GM19035 (cell line): Measurements from ENCODE around the gene KCNAB2.

Source experiments
- ATAC-seq: cut with Tn5 transposase; IDR thresholded peaks from one replicate; pipeline ENCODE4 v1.9.1; 2021; ENCODE audit not compliant: unreplicated experiment

KCNAB2 gene

DNA sequence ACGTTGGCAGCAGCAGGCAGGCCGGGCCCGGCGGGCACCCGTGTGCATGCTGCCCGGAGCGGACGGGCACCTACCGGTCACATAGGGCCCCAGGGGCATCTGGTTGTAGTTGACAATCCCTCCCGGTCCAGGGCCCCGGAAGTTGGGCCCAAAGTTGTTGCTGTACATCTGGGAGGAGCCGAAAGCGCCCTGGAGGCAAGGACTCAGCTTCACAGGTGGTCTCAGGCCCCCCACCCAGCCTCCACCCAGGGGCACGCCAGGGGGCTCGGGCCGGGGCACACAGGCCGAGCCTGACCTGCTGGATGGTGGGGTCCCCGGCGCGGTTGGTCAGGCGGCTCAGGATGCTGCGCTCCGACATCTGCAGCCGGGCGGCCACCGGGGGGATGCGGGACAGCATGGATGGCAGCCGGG is 60.6 kb downstream of the KCNAB2 start:
- ATAC-seq = no peak

DNA sequence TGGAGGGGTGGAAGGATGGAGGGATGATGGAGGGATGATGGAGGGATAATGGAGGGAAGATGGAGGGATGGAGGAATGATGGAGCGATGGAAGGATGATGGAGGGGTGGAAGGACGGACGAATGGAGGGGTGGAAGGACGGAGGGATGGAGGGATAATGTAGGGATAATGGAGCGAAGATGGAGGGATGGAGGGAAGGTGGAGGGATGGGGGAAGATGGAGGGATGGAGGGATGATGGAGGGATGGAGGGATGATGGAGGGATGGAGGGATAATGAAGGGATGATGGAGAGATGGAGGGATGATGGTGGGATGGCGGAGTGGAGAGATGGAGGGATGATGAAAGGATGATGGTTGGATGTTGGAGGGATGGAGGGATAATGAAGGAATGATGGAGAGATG is 61.3 kb downstream of the KCNAB2 start:
- ATAC-seq = no peak

DNA sequence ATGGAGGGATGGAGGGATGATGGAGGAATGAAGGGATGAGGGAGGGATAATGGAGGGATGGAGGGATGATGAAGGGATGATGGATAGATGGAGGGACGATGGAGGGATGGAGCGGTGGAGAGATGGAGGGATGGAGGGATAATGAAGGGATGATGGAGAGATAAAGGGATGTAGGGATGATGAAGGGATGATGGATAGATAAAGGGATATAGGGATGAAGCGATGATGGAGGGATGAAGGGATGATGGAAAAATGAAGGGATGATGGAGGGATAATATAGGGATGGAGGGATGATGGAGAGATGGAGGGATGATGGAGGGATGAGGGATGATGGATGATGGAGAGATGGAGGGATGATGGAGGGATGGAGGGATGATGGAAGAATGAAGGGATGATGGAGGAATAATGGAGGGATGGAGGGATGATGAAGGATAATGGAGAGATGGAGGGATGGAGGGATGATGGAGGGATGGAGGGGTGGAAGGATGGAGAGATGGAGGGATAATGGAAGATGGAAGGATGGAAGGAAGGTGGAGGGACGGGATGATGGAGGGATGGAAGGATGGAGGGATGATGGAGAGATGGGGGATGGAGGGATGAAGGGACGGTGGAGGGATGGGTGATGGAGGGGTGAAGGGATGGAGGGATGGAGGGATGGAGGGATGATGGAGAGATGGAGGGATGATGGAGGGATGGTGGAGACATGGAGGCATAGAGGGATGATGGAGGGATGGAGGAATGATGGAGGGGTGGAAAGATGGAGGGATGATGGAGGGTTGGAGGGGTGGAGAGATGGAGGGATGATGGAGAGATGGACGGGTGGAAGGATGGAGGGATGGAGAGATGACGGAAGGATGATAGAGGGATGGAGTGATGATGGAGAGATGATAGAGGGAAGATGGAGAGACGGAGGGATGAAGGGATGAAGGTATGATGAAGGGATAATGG is 62.0 kb downstream of the KCNAB2 start:
- ATAC-seq = no peak

DNA sequence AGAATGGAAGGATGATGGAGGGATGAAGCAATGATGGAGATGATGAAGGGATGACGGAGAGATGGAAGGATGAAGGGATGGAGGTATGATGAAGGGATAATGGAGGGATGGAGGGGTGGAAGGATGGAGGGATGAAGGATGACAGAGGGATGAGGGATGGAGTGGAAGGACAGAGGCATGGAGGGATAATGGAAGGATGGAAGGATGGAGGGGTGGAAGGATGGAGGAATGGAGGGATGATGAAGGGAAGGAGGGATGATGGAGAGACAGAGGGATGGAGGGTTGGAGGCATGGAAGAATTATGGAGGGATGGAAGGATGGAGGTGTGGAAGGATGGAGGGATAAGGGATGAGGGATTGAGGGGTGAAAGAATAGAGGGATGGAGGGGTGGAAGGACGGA is 62.8 kb downstream of the KCNAB2 start:
- no peak for ATAC-seq

DNA sequence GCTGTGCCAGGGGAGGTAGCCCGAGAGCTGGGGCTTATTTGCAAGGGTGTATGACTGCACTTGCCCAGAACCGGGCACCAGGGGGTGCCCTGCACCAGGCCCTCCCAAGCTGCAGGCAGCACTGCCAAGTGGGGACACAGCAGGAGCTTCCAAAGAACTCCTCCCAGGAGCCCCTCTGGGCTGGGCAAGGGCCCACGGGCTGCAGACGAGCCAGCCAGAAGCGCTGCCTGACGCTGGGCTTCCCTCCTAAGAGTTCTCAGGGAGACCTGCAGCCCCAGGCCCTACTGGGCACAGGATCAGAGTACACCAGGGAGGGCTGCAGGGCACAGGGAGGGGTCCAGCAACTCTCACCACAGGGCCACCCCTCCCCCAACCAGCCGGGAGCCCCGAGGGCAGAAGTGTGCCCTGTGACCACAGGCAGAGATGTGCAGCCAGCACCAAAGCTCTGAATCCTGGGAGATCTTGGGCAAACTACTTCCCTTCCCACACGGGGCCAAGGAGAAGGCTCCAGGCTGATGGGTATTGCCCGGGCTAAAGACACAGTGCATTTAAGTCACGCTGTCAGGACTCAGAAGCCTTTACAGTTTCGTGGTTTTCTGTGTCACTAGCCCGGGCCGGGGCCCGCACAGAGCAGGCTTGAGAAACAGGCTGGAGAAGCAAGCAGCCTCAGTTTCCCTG is 63.4 kb downstream of the KCNAB2 start:
- ATAC-seq = no peak

DNA sequence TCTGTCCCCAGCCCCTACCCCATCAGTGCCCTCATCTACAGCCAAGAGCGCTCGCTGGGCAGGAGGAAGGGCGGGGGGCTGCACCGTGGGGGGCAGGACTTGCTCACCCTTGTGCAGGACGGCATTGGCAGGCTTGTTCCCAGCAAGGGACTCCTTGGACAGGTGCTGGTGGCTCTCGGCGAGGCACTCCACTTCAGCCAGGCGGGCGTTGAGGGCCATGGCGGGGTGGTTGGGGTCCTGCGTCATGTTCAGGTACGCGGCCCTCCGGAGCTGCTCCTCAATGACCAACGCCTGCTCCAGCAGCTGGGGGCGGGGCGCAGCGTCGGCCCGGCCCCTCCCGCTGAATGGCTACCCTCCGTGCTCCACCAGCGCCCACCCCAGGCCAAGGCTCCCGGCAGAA is 64.0 kb downstream of the KCNAB2 start:
- ATAC-seq = no peak

DNA sequence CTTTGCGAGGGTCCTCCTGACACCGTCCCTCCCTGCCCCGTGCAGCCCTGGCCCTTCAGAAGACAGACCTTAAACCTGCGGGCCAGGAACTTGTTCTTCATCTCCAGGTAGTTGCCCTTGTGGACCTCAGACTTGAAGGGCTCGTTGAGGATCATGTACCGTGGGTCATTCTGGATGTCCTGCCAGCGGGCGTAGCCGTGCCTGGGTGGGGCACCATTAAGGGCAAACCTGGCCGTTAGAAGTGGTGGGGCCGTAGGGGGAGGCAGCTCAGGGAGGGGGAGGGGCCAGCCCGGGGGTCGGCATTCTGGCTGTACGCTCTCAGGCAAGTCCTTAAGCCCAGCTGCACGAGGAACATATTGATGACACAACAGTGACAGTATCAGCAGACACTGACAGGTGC is 64.6 kb downstream of the KCNAB2 start:
- ATAC-seq = no peak

DNA sequence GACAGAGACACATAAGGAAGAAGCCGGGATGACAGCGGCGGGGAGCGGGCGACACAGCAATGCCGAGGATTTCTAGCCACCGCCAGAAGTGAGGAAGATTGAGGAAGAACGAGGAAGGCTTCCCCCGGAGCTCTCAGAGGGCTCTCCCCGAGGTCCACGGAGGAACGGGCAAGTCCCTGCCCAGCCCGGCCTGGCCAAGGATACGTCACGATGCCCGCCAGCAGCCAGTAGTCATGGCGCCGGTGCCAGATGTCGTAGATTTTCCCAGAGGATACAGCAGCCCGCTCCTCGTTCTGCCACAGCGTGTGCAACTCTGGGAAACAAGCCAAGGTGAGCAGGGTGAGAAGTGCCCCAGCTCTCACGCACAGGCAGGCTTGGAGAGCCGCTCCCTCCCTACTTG is 65.9 kb downstream of the KCNAB2 start:
- ATAC-seq = no peak

DNA sequence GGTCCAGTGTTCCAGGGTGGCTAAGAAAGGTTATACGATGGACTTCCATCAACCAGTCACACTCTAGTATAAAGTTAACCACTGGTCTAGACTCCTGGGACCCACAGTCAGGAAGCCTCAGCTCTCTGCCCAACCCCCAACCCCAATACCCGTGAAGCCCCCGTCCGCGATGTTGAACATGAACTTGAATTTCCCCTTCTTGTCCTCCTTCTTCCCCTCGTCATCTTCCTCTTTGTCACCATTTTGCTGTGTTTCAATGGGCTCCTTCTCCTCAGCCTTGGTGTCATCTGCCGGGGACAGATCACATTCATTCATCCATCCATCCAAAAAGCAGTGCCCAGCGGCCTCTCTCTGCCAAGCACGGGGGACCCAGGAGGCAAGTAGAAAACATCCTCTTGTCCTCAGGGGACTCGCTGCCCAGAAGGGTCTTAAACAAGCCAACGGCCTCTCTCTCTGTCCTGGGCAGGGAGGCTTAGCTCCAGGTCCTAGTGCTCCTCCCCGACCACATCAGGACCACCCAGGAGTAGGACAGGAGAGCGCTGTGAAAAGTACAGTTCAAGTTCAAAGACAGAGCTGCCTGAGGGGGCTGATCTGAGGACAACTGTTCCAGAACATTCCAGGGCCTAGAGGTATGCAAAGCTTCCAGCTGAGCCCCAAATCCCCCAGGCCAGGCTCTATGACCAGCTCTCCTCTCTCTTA is 66.5 kb downstream of the KCNAB2 start:
- ATAC-seq = no peak

DNA sequence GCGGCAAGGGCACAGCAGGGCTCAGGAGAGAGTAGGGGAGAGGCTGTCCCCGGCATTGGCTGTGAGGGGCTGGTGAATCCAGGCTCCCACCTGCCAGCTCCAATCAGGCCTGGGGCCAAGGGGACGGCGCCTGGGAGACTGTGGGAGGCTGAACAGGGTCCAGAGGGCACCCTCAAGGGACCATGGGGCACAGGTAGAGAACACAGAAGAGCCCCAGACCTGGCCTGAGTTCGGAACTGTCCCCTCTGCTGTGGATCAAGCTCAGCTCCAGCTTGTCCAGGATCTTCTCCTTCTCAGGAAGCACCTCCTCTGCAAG is 67.0 kb downstream of the KCNAB2 start:
- no peak for ATAC-seq

DNA sequence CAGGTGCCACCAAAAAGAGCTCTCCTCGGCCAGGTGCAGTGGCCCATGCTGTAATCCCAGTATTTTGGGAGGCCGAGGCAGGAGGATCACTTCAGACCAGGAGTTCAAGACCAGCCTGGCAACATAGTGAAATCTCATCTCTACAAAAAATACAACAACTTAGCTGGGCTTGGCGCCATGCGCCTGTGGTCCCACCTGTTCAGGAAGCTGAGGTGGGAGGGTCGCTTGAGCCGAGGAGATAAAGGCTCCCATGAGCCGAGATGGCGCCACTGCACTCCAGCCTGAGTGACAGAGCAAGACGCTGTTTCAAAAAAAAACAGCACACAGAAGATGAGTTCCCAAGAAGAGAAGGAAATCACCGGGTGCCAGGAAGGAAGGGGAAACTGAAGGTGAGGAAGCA is 67.4 kb downstream of the KCNAB2 start:
- ATAC-seq = no peak

DNA sequence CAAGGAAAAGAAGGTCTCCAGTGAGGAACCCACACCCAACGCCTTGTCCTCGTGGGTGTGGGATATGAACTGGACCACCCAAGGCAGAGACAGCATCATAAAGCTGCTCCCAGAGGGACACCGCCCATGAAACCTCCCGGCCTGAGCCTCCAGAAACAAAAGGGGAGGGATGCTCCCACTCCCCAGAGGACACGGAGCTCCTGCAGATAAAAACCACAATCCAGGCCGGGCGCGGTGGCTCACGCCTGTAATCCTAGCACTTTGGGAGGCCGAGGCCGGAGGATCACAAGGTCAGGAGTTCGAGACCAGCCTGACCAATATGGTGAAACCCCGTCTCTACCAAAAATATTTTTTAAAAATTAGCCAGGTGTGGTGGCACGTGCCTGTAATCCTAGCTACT is 68.1 kb downstream of the KCNAB2 start:
- no peak for ATAC-seq

DNA sequence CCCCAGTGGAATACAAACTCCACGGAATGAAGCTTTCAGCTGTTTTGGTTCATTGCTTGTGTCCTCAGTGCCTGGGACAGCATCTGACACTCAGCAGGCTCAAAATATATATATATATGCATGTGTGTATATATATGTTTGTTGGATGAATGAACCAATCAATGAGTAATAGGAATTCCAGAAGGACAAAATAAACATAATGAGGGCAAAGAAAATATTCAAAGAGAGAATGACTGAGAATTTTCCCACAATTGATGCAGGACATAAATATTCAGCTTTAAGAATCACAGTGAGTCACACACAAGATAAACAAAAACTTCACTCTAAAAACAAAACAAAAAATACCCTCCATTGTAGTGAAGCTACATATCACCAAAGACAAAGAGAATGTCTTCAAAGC is 70.4 kb downstream of the KCNAB2 start:
- ATAC-seq = no peak

DNA sequence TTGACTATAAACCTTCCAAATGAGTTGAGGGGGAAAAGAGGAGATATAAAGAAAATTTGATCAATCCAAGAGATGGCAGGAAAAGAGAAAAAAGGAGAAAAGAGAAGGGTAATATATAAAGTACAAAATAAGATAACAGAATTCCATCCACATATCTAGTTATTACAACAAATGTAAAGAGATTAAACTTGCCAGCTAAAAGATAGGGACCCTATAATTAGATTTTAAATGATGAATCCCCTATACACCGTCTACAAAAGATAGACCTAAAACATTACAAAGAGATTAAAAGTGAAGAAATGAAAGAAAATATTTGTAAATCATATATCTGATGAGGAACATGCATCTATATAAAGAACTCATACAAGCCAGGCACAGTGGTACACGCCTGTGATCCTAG is 71.4 kb downstream of the KCNAB2 start:
- ATAC-seq = no peak

DNA sequence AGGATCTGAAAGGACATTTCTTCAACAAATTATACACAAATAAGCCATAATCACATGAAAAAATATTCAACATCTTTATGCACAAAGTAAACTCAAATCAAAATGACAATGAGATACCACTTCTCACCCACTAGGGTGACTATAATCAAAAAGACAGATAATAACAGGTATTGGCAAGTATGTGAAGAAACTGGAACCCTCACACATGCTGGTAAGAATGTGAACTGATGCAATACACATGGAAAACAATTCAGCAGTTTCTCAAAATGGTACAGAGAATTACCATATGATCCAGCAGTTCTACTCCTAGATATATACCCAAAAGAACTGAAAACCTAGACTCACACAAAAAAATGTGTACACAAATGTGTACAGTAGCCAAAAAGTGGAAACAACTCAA is 71.9 kb downstream of the KCNAB2 start:
- no peak for ATAC-seq

DNA sequence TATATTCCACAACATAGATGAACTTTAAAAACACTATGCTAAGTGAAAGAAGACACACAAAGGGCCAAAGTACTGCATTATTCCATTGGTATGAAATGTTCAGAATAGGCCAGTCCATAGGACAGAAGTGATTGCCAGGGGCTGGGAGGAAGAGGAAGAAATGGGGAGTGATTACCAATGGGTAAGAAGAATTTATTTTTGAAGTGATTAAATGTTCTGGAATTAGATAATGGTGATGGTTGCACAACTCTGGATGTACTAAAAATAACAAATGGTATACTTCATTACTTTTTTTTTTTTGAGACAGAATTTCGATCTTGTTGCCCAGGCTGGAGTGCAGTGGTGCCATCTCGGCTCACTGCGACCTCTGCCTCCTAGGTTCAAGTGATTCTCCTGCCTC is 72.7 kb downstream of the KCNAB2 start:
- ATAC-seq = no peak

DNA sequence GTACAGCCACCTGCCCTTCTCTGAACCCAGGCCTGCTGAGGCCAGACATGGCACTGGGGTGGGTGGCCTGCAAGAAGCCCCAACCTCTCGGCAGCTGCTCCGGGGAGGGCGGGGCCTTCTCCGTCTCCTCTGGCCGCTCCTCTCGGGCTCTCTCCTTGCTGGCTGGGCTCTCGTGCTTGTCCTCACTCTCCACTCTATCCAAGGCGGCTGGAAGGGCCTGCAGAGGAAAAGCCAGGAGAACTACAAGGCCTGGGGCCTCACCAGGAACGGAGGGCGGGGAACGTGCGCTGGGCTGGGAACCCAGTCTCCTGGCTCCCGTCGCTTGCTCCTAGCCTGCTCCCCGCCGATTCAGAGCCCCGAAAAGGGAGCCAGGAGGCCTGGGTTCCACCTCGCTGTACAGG is 75.3 kb downstream of the KCNAB2 start:
- no peak for ATAC-seq

DNA sequence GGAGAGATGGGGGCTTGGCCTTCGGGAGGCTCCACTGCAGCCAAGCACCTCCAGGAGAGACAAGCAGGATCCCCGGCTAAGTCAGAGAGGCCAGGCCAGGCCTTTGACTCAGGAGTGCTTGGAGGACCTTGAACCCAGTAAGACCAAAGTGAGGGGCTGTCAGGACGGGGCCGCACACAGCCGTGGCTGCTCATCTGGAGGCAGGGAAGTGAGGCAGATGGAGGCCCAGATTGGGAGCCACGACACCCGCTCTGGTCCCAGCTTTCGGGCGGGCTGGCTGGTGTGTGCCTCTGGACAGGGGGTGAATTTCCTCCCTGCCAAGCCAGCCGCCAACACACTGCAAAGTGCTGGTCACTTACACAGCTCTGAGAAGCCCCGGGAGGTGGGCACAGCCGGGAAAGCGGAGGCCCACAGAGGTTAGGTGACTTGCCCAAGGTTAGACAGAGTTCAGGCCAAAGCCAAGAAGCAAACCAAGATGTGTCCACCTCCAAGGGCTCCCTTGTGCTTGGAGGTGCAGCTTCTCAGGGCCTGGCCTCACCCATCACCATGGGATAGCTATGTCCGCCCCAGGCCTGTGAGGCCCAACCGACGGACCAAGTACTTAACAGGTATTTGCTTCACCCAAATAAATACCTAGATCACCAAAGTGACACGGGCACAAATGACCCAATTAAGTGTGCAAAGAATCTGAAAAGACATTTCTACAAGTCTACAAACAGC is 76.1 kb downstream of the KCNAB2 start:
- no peak for ATAC-seq

DNA sequence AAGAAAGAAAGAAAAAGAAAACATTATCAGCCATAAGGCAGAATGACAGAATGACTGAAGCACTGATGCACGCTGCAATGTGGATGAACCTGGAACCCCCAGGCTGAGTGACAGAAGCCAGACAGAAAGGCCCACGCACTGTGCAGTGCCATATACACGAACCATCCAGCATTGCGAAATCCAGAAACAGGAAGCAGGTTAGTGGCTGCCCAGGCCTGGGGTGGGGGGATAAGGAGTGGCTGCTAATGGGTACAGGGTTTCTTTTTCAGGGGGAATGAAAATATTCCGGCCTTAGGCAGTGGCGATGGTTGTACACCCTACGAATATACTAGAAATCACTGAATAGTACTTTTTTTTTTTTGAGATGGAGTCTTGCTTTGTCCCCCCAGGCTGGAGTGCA is 77.4 kb downstream of the KCNAB2 start:
- ATAC-seq = no peak

DNA sequence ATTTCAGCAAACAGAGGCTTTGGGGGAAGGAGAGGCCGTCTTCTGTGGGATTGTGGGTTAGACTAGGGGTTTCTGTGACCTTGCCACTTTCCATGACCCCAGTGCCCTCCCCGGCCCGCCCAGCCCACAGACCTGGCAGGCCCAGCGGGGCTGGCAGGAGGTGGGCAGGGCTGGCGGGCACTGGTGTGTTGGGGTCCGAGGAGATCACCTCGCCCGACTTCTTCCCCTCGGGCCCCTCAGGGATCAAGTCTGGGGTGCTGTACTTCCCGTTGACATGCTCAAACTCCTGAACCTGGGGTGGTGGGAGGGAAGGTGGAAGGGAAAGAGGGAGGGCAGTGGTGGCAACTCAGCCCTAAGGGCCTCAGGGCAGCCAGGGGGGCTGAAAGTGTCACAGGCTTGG is 78.1 kb downstream of the KCNAB2 start:
- no peak for ATAC-seq

DNA sequence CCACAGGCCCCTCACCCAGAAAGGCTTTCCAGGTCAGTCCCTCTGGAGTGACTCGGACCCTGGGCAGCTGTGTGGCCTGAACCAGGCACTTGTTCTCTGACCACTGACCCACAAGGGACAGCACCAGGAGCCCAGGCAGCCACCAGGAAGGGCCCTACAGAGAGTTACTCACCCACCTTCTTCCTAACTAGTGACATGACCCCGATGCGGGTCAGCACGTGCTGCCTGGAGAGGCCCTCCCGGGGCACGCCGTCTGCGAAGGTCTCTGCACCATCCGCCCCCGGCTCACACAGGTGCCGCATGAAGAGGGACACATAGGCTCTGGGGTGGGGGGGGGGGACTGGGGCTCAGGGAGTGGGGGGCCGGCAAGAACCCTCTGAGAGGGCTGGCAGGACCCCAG is 78.7 kb downstream of the KCNAB2 start:
- ATAC-seq = no peak
